IMR-90 (cell line): ENCODE results near the gene PPM1H. TPM values are rescaled to one million over a fixed set of nuclear protein-coding genes. Genes with fewer than 3 reads are reported as not detected.

Experiments
- ATAC-seq: fragments of 200-7000 bp; cut with Tn5 transposase; 2 replicates; pipeline ENCODE4 v1.9.1; 2020; ENCODE audit warnings: low read depth, mild to moderate bottlenecking, moderate library complexity
- BruUV-seq: library from RNA; stranded (reverse); fragments of 400-500 nt; replicated peaks from 2 replicates; lab custom pipeline; 2021; lab: Mats Ljungman, UMichigan
- CTCF ChIA-PET: fragments of 300-600 bp; formaldehyde crosslinking; extraction: SDS; loops from one replicate; lab custom pipeline; 2021; ENCODE audit warnings: antibody characterized with exemption; lab: Yijun Ruan, JAX
- POLR2A ChIA-PET: fragments of 300-600 bp; sonication (Branson Sonifier 250); formaldehyde crosslinking; loops from one replicate; lab custom pipeline; 2022; ENCODE audit warnings: antibody characterized with exemption; ENCODE audit not compliant: unreplicated experiment; lab: Charles Lee
- DNase-seq: peaks from one replicate; pipeline ENCODE4 v3.0.0; 2013
- H2AFZ ChIP-seq: replicated peaks from 2 replicates; pipeline ENCODE3; 2013; ENCODE audit warnings: low read length, mild to moderate bottlenecking; ENCODE audit not compliant: poor library complexity
- H2AK5ac ChIP-seq: 2 replicates; pipeline ENCODE4 v1.6.1; 2013; ENCODE audit warnings: low read depth, low read length, inconsistent platforms
- H2AK9ac ChIP-seq: replicated peaks from 2 replicates; pipeline ENCODE3; 2013; ENCODE audit warnings: mild to moderate bottlenecking, low read depth, low read length, moderate library complexity; ENCODE audit not compliant: poor library complexity
- H2BK120ac ChIP-seq: 2 replicates; pipeline ENCODE4 v1.6.1; 2013; ENCODE audit warnings: low read depth, low read length, inconsistent platforms
- H2BK15ac ChIP-seq: 3 replicates; pipeline ENCODE4 v1.6.1; 2013; ENCODE audit warnings: low read depth, low read length, inconsistent platforms
- H2BK20ac ChIP-seq: 2 replicates; pipeline ENCODE4 v1.6.1; 2013; ENCODE audit warnings: low read depth, mild to moderate bottlenecking, inconsistent platforms, low read length, moderate library complexity
- H2BK5ac ChIP-seq: 2 replicates; pipeline ENCODE4 v1.6.1; 2013; ENCODE audit warnings: mild to moderate bottlenecking, low read depth, low read length, inconsistent platforms; ENCODE audit not compliant: poor library complexity, severe bottlenecking
- H3K14ac ChIP-seq: replicated peaks from 2 replicates; pipeline ENCODE4 v1.6.1; 2013; ENCODE audit warnings: low read depth, low read length, inconsistent platforms
- H3K18ac ChIP-seq: 2 replicates; pipeline ENCODE4 v1.6.1; 2013; ENCODE audit warnings: low read depth, low read length, control low read depth
- H3K23ac ChIP-seq: 2 replicates; pipeline ENCODE4 v1.6.1; 2013; ENCODE audit warnings: low read depth, low read length, inconsistent platforms
- H3K27ac ChIP-seq: 2 replicates; pipeline ENCODE4 v1.5.1; 2013; ENCODE audit warnings: mild to moderate bottlenecking, control low read depth, low read length; ENCODE audit not compliant: insufficient read depth
- H3K27me3 ChIP-seq: 2 replicates; pipeline ENCODE4 v1.6.1; 2013; ENCODE audit warnings: low read length; ENCODE audit not compliant: control insufficient read depth, insufficient read depth
- H3K36me3 ChIP-seq: 2 replicates; pipeline ENCODE4 v1.6.1; 2013; ENCODE audit warnings: low read length, mixed read lengths; ENCODE audit not compliant: control insufficient read depth, insufficient read depth
- H3K4ac ChIP-seq: 2 replicates; pipeline ENCODE4 v1.6.1; 2013; ENCODE audit warnings: low read depth, low read length, inconsistent platforms
- H3K4me1 ChIP-seq: 2 replicates; pipeline ENCODE4 v1.6.1; 2013; ENCODE audit warnings: low read length, mixed read lengths; ENCODE audit not compliant: control insufficient read depth, insufficient read depth
- H3K4me2 ChIP-seq: 2 replicates; pipeline ENCODE4 v1.6.1; 2013; ENCODE audit warnings: low read depth, mild to moderate bottlenecking, control low read depth, low read length, moderate library complexity
- H3K4me3 ChIP-seq: 2 replicates; pipeline ENCODE4 v1.5.1; 2013; ENCODE audit warnings: low read depth, mild to moderate bottlenecking, control low read depth, low read length, moderate library complexity; ENCODE audit not compliant: insufficient read depth
- H3K56ac ChIP-seq: 2 replicates; pipeline ENCODE4 v1.6.1; 2013; ENCODE audit warnings: low read length, inconsistent platforms; ENCODE audit not compliant: insufficient read depth; ENCODE audit errors: extremely low read depth
- H3K79me1 ChIP-seq, 2 experiments: 2 replicates each; pipeline ENCODE4 v1.6.1; 2013; ENCODE audit warnings: low read length in 2 of 2, inconsistent platforms in 1 of 2, low read depth in 1 of 2
- H3K9ac ChIP-seq: 2 replicates; pipeline ENCODE4 v1.6.1; 2013; ENCODE audit warnings: low read depth, low read length, control low read depth
- H3K9me1 ChIP-seq: 2 replicates; pipeline ENCODE4 v1.6.1; 2013; ENCODE audit warnings: low read length, inconsistent platforms; ENCODE audit not compliant: insufficient read depth
- H3K9me3 ChIP-seq: 2 replicates; pipeline ENCODE4 v1.6.1; 2013; ENCODE audit warnings: low read length; ENCODE audit not compliant: control insufficient read depth, insufficient read depth
- H4K20me1 ChIP-seq: 2 replicates; pipeline ENCODE4 v1.6.1; 2013; ENCODE audit warnings: low read length, inconsistent platforms; ENCODE audit not compliant: insufficient read depth
- H4K5ac ChIP-seq: 2 replicates; pipeline ENCODE4 v1.6.1; 2013; ENCODE audit warnings: mild to moderate bottlenecking, low read depth, low read length, control low read depth
- H4K8ac ChIP-seq, 2 experiments: 2 replicates each; pipeline ENCODE4 v1.6.1; 2013; ENCODE audit warnings: low read depth in 2 of 2, low read length in 2 of 2, control low read depth in 1 of 2, inconsistent platforms in 1 of 2
- H4K91ac ChIP-seq: 2 replicates; pipeline ENCODE4 v1.6.1; 2013; ENCODE audit warnings: low read depth, low read length, inconsistent platforms; ENCODE audit not compliant: insufficient read depth
- CEBPB ChIP-seq: IDR thresholded peaks from 2 replicates; pipeline ENCODE4 v1.6.1; 2012; ENCODE audit warnings: low read depth, low read length, improper control_type of control experiment
- CHD1 ChIP-seq: IDR thresholded peaks from 2 replicates; pipeline ENCODE4 v1.6.1; 2012; ENCODE audit warnings: low read depth, low read length, improper control_type of control experiment
- WGBS, 2 experiments: methylation state at CpG; one replicate each; pipeline versions ENCODE4 v1.1.5 to v1.1.7; 2013; ENCODE audit warnings: missing lambda C conversion rate in 2 of 2; ENCODE audit not compliant: insufficient read length in 1 of 2; ENCODE audit errors: extremely low coverage in 2 of 2; 5-methylcytosine and 5-hydroxymethylcytosine counted together
- dilution Hi-C: fragments of 300-500 bp; cut with HindIII; formaldehyde crosslinking; loops from one replicate; pipeline ENCODE4 v1.14.3; 2018; ENCODE audit warnings: low sequenced_read_pairs; ENCODE audit not compliant: unreplicated experiment
- in situ Hi-C: fragments of 300-500 bp; cut with MboI; formaldehyde crosslinking; loops from 3 replicates; pipeline ENCODE4 v1.14.3; 2019; ENCODE audit warnings: low sequenced_read_pairs, inconsistent platforms, mixed read lengths
- intact Hi-C: fragments of 100-400 bp; cut with micrococcal nuclease; formaldehyde crosslinking; loops from 2 replicates; pipeline ENCODE4 v1.10.0; 2022
- polyA plus RNA-seq, 3 experiments: library from polyadenylated mRNA; depleted of rRNA; stranded (reverse); fragments of >200 nt; gene quantifications; 2 replicates each; pipeline ENCODE4 v1.2.3, GENCODE V29; 2012; ENCODE audit warnings: low replicate concordance in 1 of 3
- total RNA-seq: library from RNA; depleted of rRNA; stranded (reverse); fragments of >200 nt; gene quantifications from 2 replicates; pipeline ENCODE4 v1.2.3, GENCODE V29; 2012

PPM1H gene
- total and polyA plus RNA-seq, 2 of the 4 experiments (the other 2 are of a cell fraction): 0.14 to 0.18 TPM

DNA sequence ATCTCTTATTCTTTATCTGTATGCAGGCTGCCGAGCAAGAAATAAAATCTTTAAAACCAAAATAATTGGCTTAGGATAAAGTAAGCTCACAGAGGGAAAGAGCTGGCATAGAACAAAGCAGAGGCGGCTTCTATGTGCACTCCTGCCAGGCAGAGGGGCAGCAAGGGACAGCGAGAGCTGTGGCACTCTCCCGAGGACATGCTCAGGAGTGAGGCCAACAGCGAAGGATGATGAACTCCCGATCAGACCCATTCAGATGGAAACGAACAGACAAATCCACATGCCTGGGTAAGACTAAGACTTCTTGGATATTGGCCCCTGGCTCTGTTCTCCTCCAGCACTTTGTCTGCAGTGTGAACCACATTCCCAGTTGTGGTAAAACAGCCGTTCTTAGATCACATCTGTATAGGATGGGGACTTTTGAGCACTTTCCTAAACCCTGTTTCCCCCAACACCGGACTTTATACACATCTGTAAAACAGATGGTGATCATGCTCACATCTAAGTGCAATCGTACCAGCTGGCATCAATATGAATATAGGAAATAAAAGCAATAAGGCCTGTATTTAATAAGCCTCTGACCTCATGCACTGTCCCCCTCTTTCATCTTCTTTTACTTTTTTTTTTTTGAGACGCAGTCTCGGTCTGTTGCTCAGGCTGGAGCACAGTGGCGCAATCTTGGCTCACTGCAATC lies 134.1 kb downstream of the PPM1H start:
- Histone ChIP-seq H2BK15ac (no peak overlapping the region), H4K20me1 (no peaks in the 10 kb centered on the region), H2AK5ac (no peak overlapping the region), H4K8ac (no peak overlapping the region), H3K27me3 (peaks cover 2% of the 10 kb centered on the region; the same call in 1 of the 2 replicates), H3K23ac (no peak overlapping the region), H2BK20ac (no peak overlapping the region), H3K9ac (no peak overlapping the region), H2BK120ac (no peak overlapping the region), H3K56ac (no peak overlapping the region), H3K14ac (no peak overlapping the region), H3K9me1 (no peaks in the 10 kb centered on the region), H2AFZ (no peak overlapping the region), H3K36me3 (no peaks in the 10 kb centered on the region), H3K4ac (no peak overlapping the region), H4K91ac (no peak overlapping the region), H3K4me2 (no peak overlapping the region), H3K4me3 (no peak overlapping the region), H2BK5ac (no peak overlapping the region), H3K18ac (no peak overlapping the region), H3K9me3 (no peaks in the 10 kb centered on the region), H2AK9ac (no peak overlapping the region), H3K4me1 (no peaks in the 10 kb centered on the region), H4K5ac (no peak overlapping the region), H3K79me1 (no peaks in the 10 kb centered on the region), H3K27ac (no peak overlapping the region)
- ChIA-PET POLR2A (no interaction called here), CTCF (interaction anchor here (0.7 to 2.1 kb wide), 3 partner anchors 12 to 363 kb away, joined by 4 to 8 read pairs (median 7); no protein-coding TSS in a partner anchor)
- no TSS peak for BruUV-seq
- intact Hi-C loops (no loop called here), in situ Hi-C loops (no loop called here), dilution Hi-C loops (no loop called here)
- WGBS, 2 experiments: 83% methylated on average over 1 of the region's 13 CpGs; no CpG with 5 or more reads in 1 of the 2 experiments
- ATAC-seq (no peak), DNase-seq (no peak)
- no peak for TF ChIP-seq CHD1
- 0 out of 2 replicates have a peak, but pooled peaks have one; percentile 12 for TF ChIP-seq CEBPB
